Neuronal stem cell (in vitro differentiated cells): ENCODE data around the gene KRTAP5-2.

Experiments used
- DNase-seq: peaks from one replicate; pipeline ENCODE4 v3.0.0-alpha.2; 2013; ENCODE audit warnings: low spot score
- H2AFZ ChIP-seq: one replicate; pipeline ENCODE4 v1.6.1; 2013; ENCODE audit warnings: mild to moderate bottlenecking, low read length, inconsistent platforms
- H2AK5ac ChIP-seq: 2 replicates; pipeline ENCODE4 v1.6.1; 2013; ENCODE audit warnings: low read depth, mild to moderate bottlenecking, inconsistent platforms, low read length, moderate library complexity, mixed read lengths
- H2BK120ac ChIP-seq: 2 replicates; pipeline ENCODE4 v1.6.1; 2013; ENCODE audit warnings: low read depth, mild to moderate bottlenecking, inconsistent platforms, low read length, moderate library complexity, mixed read lengths
- H2BK12ac ChIP-seq: one replicate; pipeline ENCODE4 v1.6.1; 2013; ENCODE audit warnings: low read length, inconsistent platforms
- H2BK15ac ChIP-seq: 2 replicates; pipeline ENCODE4 v1.6.1; 2013; ENCODE audit warnings: mild to moderate bottlenecking, low read length, inconsistent platforms, mixed read lengths
- H2BK5ac ChIP-seq: one replicate; pipeline ENCODE4 v1.6.1; 2013; ENCODE audit warnings: inconsistent platforms, mild to moderate bottlenecking, low read length, moderate library complexity
- H3K14ac ChIP-seq: one replicate; pipeline ENCODE4 v1.6.1; 2013; ENCODE audit warnings: low read length, inconsistent platforms
- H3K18ac ChIP-seq: 2 replicates; pipeline ENCODE4 v1.6.1; 2013; ENCODE audit warnings: low read length, inconsistent platforms
- H3K23ac ChIP-seq: 2 replicates; pipeline ENCODE4 v1.6.1; 2013; ENCODE audit warnings: low read depth, mild to moderate bottlenecking, mixed read lengths, low read length, inconsistent platforms; ENCODE audit not compliant: poor library complexity
- H3K27ac ChIP-seq: replicated peaks from 3 replicates; pipeline ENCODE4 v1.5.1; 2013; ENCODE audit warnings: low read length, inconsistent platforms
- H3K27me3 ChIP-seq, 3 experiments: 2 replicates each; pipeline ENCODE4 v1.6.1; 2013; ENCODE audit warnings: low read length in 3 of 3, mild to moderate bottlenecking in 2 of 3, inconsistent platforms in 1 of 3, low read depth in 1 of 3, mixed read lengths in 1 of 3, moderate library complexity in 1 of 3; ENCODE audit not compliant: control insufficient read depth in 3 of 3, insufficient read depth in 3 of 3
- H3K36me3 ChIP-seq, 2 donors: replicated peaks in 1 of 2; 2 replicates each; pipeline ENCODE4 v1.6.1; 2013; ENCODE audit warnings: low read length in 2 of 2; ENCODE audit not compliant: control insufficient read depth in 2 of 2, insufficient read depth in 2 of 2
- H3K4ac ChIP-seq: 2 replicates; pipeline ENCODE4 v1.6.1; 2013; ENCODE audit warnings: inconsistent platforms, mild to moderate bottlenecking, low read length, moderate library complexity
- H3K4me1 ChIP-seq, 2 donors: 1 replicate in 1 of 2; 2 replicates in 1 of 2; pipeline ENCODE4 v1.6.1; 2013; ENCODE audit warnings: low read length in 2 of 2, low read depth in 1 of 2; ENCODE audit not compliant: control insufficient read depth in 2 of 2, insufficient read depth in 1 of 2
- H3K4me2 ChIP-seq: one replicate; pipeline ENCODE4 v1.6.1; 2013; ENCODE audit warnings: mild to moderate bottlenecking, low read length, inconsistent platforms; ENCODE audit not compliant: insufficient read depth, poor library complexity, severe bottlenecking
- H3K4me3 ChIP-seq, 2 donors: 2 replicates each; pipeline ENCODE4 v1.5.1; 2013; ENCODE audit warnings: low read length in 2 of 2, mild to moderate bottlenecking in 2 of 2, inconsistent platforms in 1 of 2, moderate library complexity in 1 of 2
- H3K79me1 ChIP-seq: one replicate; pipeline ENCODE4 v1.6.1; 2013; ENCODE audit warnings: low read depth, mild to moderate bottlenecking, inconsistent platforms, low read length, moderate library complexity
- H3K9ac ChIP-seq: one replicate; pipeline ENCODE4 v1.6.1; 2013; ENCODE audit warnings: mild to moderate bottlenecking, low read depth, low read length, inconsistent platforms; ENCODE audit not compliant: poor library complexity
- H3K9me3 ChIP-seq, 2 donors: replicated peaks in 1 of 2; 2 replicates each; pipeline versions ENCODE3 to v1.6.1; 2013; ENCODE audit warnings: low read length in 2 of 2, mild to moderate bottlenecking in 2 of 2, inconsistent platforms in 1 of 2, low read depth in 1 of 2, mixed read lengths in 1 of 2, moderate library complexity in 1 of 2; ENCODE audit not compliant: control insufficient read depth in 2 of 2, insufficient read depth in 1 of 2
- H4K8ac ChIP-seq: one replicate; pipeline ENCODE4 v1.6.1; 2013; ENCODE audit warnings: low read depth, mild to moderate bottlenecking, inconsistent platforms, low read length, moderate library complexity
- H4K91ac ChIP-seq: one replicate; pipeline ENCODE4 v1.6.1; 2013; ENCODE audit warnings: low read length, low read depth, mild to moderate bottlenecking, inconsistent platforms; ENCODE audit not compliant: poor library complexity
- WGBS, 2 donors: extraction: QIAGEN DNeasy Blood & Tissue Kit; methylation state at CpG; one replicate each; pipeline ENCODE4 v1.1.7; 2013; ENCODE audit warnings: missing lambda C conversion rate in 2 of 2, mixed read lengths in 1 of 2; ENCODE audit not compliant: insufficient read length in 2 of 2, insufficient replicate concordance in 1 of 2; ENCODE audit errors: extremely low coverage in 2 of 2; 5-methylcytosine and 5-hydroxymethylcytosine counted together

KRTAP5-2 gene

DNA sequence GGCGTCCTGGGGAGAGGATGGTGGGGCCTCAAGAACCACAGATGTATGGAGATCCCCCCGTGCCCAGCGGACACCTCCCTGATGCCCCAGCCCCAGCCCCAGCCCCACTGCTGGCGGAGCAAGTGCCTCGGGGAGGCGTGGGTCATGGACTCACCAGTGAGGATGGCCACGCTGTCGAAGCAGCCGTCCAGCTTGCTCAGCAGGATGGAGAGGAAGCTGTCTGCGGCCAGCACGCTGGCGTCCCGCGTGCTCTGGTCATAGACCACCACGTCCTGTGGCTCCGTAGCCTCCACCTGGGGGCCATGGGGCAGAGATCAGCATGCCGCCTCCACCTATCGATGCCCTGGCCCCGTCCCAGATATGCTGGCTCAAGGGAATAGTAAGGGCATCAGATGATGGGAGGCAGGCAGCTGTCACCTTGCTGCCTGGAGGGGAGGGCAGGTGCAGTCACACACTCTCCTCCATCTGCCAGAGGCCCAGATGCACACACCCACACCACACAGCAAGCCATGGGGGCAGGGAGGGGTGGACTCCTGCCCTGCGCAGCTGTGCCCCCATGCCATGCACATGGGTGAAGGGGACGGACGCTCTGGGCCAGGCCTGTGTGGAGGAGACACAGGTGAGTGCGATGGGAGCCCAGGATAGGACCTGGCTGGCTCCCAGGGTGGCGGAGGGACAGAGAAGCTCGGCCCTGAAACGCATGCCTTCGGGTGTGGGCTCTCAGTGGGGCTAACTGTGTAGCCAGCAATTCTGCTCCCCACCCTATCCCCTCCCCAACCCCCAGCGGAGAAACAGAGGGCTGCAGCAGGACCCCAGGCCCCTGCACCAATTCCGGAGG is 34.2 kb downstream of the KRTAP5-2 start:
- Histone ChIP-seq H2AFZ (no peak overlapping the region), H3K79me1 (peaks cover 5% of the 10 kb centered on the region), H3K4me3 (no peak overlapping the region), H3K9me3 (peaks cover 0 to 3% of the 10 kb centered on the region in 2 donors), H4K91ac (no peak overlapping the region), H3K4me2 (peak overlapping the region; percentile 19), H2BK120ac (no peak overlapping the region), H3K27ac (no peak overlapping the region), H2BK5ac (peak overlapping the region; percentile 66), H3K27me3 (peaks cover 0 to 53% (median 2%) of the 10 kb centered on the region in 3 experiments), H3K4ac (peak overlapping the region; percentile 11), H3K18ac (peak overlapping the region; percentile 71), H4K8ac (peak overlapping the region; percentile 82), H3K4me1 (peaks cover 17 to 27% of the 10 kb centered on the region in 2 donors), H3K14ac (peak overlapping the region; percentile 97), H3K23ac (peak overlapping the region; percentile 93), H2BK15ac (peak overlapping the region; percentile 97), H3K36me3 (peaks cover 0 to 7% of the 10 kb centered on the region in 2 donors), H3K9ac (peak overlapping the region; percentile 77), H2AK5ac (peak overlapping the region; percentile 100), H2BK12ac (peak overlapping the region; percentile 99)
- DNase-seq, result no peak
- no CpG with 5 or more reads among the region's 29 CpGs for WGBS, 2 donors

GRCh38 chr11:1563149-1563638 is 34.9 kb downstream of the KRTAP5-2 start:
- H2BK15ac ChIP-seq, result peak overlapping the region; percentile 75
- WGBS, 2 donors, result no CpG with 5 or more reads among the region's 12 CpGs
- H3K4me3 ChIP-seq, result no peak overlapping the region
- H3K4ac ChIP-seq, result no peak overlapping the region
- peak overlapping the region; percentile 85 for H3K18ac ChIP-seq
- H3K27ac ChIP-seq, result no peak overlapping the region
- H3K79me1 ChIP-seq, result peaks cover 5% of the 10 kb centered on the region
- H2BK120ac ChIP-seq, result no peak overlapping the region
- peaks cover 0 to 7% of the 10 kb centered on the region in 2 donors for H3K36me3 ChIP-seq
- peaks cover 14 to 26% of the 10 kb centered on the region in 2 donors for H3K4me1 ChIP-seq
- H2AK5ac ChIP-seq, result peak overlapping the region; percentile 100
- peaks cover 0 to 3% of the 10 kb centered on the region in 2 donors for H3K9me3 ChIP-seq
- no peak overlapping the region for H2AFZ ChIP-seq
- DNase-seq, result no peak
- H2BK5ac ChIP-seq, result peak overlapping the region; percentile 66
- H3K23ac ChIP-seq, result peak overlapping the region; percentile 16
- H3K9ac ChIP-seq, result no peak overlapping the region
- H2BK12ac ChIP-seq, result no peak overlapping the region
- H4K91ac ChIP-seq, result no peak overlapping the region
- peaks cover 0 to 50% (median 6%) of the 10 kb centered on the region in 3 experiments for H3K27me3 ChIP-seq
- no peak overlapping the region for H4K8ac ChIP-seq
- H3K14ac ChIP-seq, result no peak overlapping the region
- no peak overlapping the region for H3K4me2 ChIP-seq

DNA sequence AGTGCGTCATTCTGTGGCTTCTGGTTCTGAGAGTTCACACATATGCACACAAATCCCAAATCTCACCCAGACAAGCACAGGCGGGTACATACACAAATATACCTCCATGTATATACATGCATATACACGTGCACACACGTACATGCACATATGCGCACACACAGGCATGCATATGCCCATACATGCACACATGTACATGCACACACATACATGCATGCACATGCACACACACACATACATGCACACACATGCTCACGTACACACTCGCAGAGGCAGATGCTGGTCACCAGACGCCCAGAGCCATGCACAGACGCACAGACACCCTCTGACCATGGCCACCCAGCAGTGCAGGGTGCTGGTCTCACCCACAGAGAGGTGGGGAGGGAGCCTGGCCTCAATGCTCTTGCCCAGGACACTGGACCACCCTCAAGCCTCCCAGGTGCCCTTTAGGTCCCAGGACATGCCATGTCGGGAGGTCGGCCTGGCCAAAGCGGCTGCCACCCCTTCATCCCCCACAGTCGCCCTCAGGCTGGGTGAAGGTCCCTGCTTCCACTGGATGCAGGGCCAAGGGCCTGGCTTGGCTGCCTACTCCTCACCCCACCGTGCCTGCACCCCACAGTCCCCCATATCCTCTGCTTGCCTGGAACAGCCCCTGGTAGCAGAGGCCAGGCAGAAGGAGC is 35.5 kb downstream of the KRTAP5-2 start:
- Histone ChIP-seq H3K36me3 (peaks cover 0 to 9% of the 10 kb centered on the region in 2 donors), H3K4ac (no peak overlapping the region), H4K8ac (no peak overlapping the region), H2BK15ac (no peak overlapping the region), H2BK120ac (peak overlapping the region; percentile 39), H3K27me3 (peaks cover 0 to 45% (median 9%) of the 10 kb centered on the region in 3 experiments), H4K91ac (no peak overlapping the region), H3K14ac (peak overlapping the region; percentile 58), H3K18ac (peak overlapping the region; percentile 85), H3K4me1 (peaks cover 9 to 22% of the 10 kb centered on the region in 2 donors), H3K9ac (peak overlapping the region; percentile 64), H2BK5ac (no peak overlapping the region), H3K4me2 (no peak overlapping the region), H2BK12ac (no peak overlapping the region), H3K27ac (no peak overlapping the region), H3K79me1 (peaks cover 5% of the 10 kb centered on the region), H3K4me3 (peak overlapping the region in 1 of 2 donors; percentile 21), H3K23ac (peak overlapping the region; percentile 16), H3K9me3 (peaks cover 0 to 3% of the 10 kb centered on the region in 2 donors), H2AK5ac (peak overlapping the region; percentile 100), H2AFZ (no peak overlapping the region)
- no peak for DNase-seq
- WGBS, 2 donors, result no CpG with 5 or more reads among the region's 14 CpGs
